H54 (cell line): Measurements from ENCODE around the gene DNAJC21.
"Not testable (repeated sequence)": the region's sequence is repeated elsewhere in the genome, so short reads cannot be mapped to it uniquely, and the experiment has no call there.

Experiments
- DNase-seq: peaks from one replicate; pipeline ENCODE4 v3.0.0; 2011; ENCODE audit warnings: low spot score, mixed read lengths; ENCODE audit not compliant: insufficient read length
- FAIRE-seq: peaks from 3 replicates; lab custom pipeline; 2011; peaks lifted over from hg19 to GRCh38; lab: Jason Lieb, UNC
- POLR2A ChIP-seq: IDR thresholded peaks from 2 replicates; pipeline ENCODE4 v1.6.1; 2011; ENCODE audit warnings: low read depth, mild to moderate bottlenecking, low read length

Gene DNAJC21

GRCh38 chr5:34930462-34930844 lies 1.1 kb downstream of the DNAJC21 start:
- FAIRE-seq = peak; percentile 80
- peak; percentile 14 for DNase-seq
- TF ChIP-seq POLR2A = no peak

GRCh38 chr5:34930870-34931269 lies 1.5 kb downstream of the DNAJC21 start:
- DNase-seq (no peak), FAIRE-seq (no peak)
- no peak for TF ChIP-seq POLR2A

- DNase-seq (no peak), FAIRE-seq (no peak)
- no peak for TF ChIP-seq POLR2A
These were observed 3.6 kb downstream of the DNAJC21 start for GRCh38 chr5:34932947-34933346.

- FAIRE-seq (peak; percentile 60), DNase-seq (no peak)
- no peak for TF ChIP-seq POLR2A
These were observed 12.6 kb downstream of the DNAJC21 start for GRCh38 chr5:34941936-34942335.

GRCh38 chr5:34944044-34944443 lies 14.7 kb downstream of the DNAJC21 start:
- FAIRE-seq = peak; percentile 23
- no peak for TF ChIP-seq POLR2A
- DNase-seq = no peak

- DNase-seq = no peak
- FAIRE-seq = no peak
- no peak for TF ChIP-seq POLR2A
These were observed 15.2 kb downstream of the DNAJC21 start for GRCh38 chr5:34944460-34945047.

- FAIRE-seq = peak; percentile 11
- no peak for TF ChIP-seq POLR2A
- DNase-seq = no peak
These were observed 28.0 kb downstream of the DNAJC21 start for GRCh38 chr5:34957321-34957720.

GRCh38 chr5:34957857-34958690 lies 28.7 kb downstream of the DNAJC21 start:
- FAIRE-seq = peak; percentile 90
- DNase-seq = peak; percentile 25
- no peak for TF ChIP-seq POLR2A

- FAIRE-seq (peak; percentile 96), DNase-seq (peak; percentile 18)
- TF ChIP-seq POLR2A = no peak
These were observed 30.0 kb downstream of the DNAJC21 start for GRCh38 chr5:34959323-34959722.

GRCh38 chr5:34967540-34967939 lies 38.2 kb downstream of the DNAJC21 start:
- DNase-seq (no peak), FAIRE-seq (no peak)
- TF ChIP-seq POLR2A = no peak

GRCh38 chr5:34968258-34968657 lies 38.9 kb downstream of the DNAJC21 start:
- no peak for TF ChIP-seq POLR2A
- DNase-seq (no peak), FAIRE-seq (no peak)

- no peak for TF ChIP-seq POLR2A
- DNase-seq (no peak), FAIRE-seq (no peak)
These were observed 41.2 kb downstream of the DNAJC21 start for GRCh38 chr5:34970552-34970951.

- FAIRE-seq, DNase-seq: not testable (repeated sequence)
These were observed 42.3 kb downstream of the DNAJC21 start for GRCh38 chr5:34971655-34972054.

GRCh38 chr5:34976347-34976746 lies 47.0 kb downstream of the DNAJC21 start:
- no peak for DNase-seq
- FAIRE-seq = no peak
- TF ChIP-seq POLR2A = no peak
